GM21723 (cell line): ENCODE data around the gene NPC1L1.

Source experiments
- ATAC-seq: cut with Tn5 transposase; IDR thresholded peaks from one replicate; pipeline ENCODE4 v1.9.1; 2021; ENCODE audit warnings: mild to moderate bottlenecking, moderate library complexity; ENCODE audit not compliant: unreplicated experiment

NPC1L1 gene

DNA sequence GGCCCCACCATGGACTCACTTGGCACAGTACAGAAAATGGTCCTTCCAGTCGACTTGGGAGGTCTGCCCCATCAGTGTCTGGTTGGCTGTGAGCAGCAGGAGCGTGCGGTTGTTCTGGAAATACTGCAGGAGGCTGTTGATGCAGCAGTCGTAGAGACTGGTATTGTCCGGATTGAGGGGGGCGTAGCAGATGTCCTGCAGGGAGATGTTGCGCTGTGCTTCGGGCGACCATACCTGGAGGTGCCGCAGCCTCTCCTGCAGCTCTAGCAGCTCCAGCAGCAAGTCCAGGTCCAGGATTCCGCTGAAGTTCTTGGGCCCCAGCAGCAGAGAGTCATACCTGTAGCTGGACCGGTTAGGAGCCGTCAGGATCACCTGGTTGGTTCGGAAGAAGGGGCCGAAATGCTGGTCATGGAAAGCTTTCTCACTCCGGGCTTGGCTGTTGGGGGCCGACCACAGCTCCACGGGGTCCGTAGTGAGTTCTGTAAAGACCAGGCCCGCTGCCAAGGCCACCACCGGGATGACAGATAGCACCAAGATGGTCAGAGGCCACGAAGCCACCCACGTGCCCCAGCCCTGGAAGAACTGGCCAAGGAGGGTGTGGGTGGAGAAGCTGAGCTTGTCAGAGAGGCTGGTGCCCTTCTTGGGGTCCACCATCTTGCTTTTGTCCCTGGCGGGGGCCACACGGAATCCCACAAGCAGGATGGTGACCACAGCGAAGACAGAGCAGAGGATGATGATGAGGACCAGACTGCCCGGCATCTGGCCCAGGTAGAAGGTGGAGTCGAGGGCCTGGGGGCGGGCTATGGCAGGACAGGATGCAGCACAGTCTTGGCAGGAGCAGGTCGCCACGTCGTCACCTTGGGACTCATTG lies 2.1 kb downstream of the NPC1L1 start:
- no peak for ATAC-seq

DNA sequence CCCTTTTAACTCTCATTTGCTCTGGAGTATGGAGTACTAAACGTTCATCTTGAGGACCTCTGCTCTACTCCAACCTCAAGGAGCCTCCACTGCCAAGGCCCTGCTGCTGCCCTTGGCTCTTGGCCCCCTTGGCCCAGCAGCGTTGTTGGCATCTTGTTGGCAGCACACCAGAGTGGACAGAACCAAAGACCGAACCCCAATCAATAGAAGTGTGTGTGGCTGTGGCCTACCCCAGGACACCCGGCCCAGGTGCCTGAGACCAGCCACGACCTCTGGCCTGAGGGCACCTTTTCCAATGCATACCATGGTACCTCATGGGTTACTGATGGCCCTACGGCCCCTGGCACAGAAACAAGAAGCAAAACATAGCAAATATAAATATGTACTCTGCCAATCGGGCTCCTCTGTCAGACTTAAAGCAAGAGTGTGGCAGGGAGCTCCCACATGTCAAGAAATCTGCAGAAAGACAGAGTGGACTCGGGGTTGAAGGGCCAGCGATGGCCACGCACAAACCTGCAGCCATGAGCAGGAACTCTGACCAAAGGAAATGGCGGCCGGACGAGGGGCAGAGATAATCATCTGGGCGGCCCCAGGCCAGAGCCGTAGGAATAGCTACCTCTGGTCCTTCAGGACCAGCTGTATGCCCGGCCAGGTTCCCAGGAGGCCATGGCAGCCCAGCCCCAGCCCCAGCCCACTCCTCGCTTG lies 2.9 kb downstream of the NPC1L1 start:
- no peak for ATAC-seq

DNA sequence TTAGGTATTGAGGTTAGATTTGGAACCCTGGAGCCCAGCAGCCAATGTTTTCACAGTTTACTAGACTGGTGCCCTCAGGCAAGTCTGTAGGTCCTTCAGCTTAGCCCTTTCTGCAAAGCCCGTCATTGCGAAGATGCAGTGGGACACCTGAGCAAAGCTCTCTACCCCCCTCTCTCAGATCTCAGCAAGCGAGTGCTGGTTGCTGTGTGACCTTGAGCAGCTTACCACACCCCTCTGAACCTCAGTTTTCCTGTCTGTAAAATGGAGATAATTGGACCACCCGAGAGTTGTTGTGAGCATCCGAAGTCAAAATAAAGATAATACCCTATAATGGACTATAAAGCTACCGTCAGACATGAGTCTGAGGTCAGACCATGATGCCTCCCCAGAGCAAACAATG lies 3.7 kb downstream of the NPC1L1 start:
- no peak for ATAC-seq

GRCh38 chr7:44536090-44536489 lies 5.0 kb downstream of the NPC1L1 start:
- no peak for ATAC-seq

DNA sequence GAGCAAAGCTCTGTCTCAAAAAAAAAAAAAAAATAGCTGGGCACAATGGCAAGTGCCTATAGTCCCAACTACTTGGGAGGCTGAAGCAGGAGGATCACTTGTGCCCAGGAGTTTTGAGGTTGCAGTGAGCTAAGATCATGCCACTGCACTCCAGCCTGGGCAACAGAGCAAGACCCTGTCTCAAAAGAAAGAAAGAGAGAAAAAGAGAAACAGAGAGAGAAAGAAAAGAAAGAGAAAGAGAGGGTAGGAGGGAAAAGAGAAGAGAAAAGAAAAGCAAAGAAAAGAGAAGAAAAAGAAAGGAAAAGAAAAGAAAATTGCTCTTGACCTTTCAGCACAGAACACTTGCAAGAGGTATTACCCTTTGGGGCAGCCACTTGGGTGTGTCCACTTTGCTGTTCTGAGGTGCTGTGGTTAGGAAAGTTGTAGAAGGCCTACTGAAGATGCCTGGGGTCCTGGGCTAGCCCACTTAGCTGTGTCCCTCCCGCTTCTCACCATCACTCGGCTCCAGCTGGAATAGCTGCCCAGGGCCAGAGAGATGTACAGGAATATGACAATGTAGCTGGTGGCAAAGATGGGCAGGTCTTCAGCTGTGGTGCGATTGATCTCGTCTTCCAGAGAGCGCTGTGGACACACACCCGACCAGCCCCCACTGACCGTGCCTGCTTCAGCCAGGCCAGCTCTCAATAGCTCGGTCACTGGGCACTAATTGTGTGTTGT lies 5.6 kb downstream of the NPC1L1 start:
- no peak for ATAC-seq

DNA sequence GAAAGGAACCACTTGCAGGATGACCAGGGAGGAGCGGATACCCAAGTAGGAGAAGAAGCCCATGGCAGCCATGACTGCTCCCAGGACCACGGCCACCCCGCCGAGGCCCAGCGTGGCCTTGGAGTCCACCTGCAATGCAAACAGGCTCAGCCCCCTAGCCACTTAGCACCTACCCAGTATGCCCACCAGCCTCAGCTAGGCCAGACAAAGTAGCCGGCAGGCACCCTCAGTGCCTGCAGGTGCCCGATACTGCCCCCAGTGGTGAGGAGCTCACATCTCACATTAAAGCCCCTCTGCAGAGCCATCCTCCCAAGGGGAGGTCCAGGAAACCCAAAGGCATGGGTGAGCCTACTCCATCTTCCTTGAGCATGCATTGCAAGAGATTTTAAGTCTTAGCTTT lies 6.6 kb downstream of the NPC1L1 start:
- no peak for ATAC-seq

DNA sequence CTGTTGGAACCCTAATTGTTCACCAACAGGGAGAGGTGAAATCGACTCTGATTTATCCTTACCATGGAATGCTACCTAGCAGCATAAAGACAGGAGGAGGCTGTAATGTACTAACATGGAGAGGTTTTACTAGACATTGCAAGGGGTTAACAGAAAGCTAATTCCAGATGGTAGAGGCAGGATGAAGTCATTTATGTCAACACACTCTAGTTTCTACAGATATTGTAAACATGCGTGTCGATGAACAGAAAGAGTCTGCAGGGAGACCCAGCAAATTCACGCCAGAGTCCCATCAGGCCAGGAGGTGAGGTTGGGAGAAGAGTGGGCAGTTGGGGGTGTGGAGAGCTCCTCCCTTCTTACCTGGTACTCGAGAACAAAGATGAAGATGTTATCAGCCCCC lies 7.0 kb downstream of the NPC1L1 start:
- ATAC-seq, result no peak

GRCh38 chr7:44533301-44534055 lies 7.7 kb downstream of the NPC1L1 start:
- no peak for ATAC-seq

GRCh38 chr7:44531421-44532380 lies 9.4 kb downstream of the NPC1L1 start:
- ATAC-seq, result no peak

- no peak for ATAC-seq
These were observed 10.1 kb downstream of the NPC1L1 start for GRCh38 chr7:44530990-44531389.

- no peak for ATAC-seq
These were observed 16.2 kb downstream of the NPC1L1 start for GRCh38 chr7:44524811-44525388.

DNA sequence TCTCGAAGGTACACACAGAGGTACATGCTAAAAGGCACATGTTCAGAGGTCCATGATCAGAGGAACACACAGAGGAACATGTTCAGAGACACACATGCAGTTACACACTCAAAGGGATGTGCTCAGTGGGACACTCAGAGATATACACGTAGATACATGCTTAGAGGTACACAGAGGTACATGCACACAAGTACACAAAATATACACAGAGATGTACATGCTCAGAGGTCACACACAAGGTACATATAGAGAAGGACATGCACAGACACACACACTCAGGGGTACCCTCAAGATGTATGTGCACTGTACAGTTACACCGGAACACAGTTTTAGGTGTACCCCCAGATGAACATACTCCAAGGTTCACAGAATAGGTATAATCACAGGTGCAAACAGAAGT lies 18.8 kb downstream of the NPC1L1 start:
- no peak for ATAC-seq

DNA sequence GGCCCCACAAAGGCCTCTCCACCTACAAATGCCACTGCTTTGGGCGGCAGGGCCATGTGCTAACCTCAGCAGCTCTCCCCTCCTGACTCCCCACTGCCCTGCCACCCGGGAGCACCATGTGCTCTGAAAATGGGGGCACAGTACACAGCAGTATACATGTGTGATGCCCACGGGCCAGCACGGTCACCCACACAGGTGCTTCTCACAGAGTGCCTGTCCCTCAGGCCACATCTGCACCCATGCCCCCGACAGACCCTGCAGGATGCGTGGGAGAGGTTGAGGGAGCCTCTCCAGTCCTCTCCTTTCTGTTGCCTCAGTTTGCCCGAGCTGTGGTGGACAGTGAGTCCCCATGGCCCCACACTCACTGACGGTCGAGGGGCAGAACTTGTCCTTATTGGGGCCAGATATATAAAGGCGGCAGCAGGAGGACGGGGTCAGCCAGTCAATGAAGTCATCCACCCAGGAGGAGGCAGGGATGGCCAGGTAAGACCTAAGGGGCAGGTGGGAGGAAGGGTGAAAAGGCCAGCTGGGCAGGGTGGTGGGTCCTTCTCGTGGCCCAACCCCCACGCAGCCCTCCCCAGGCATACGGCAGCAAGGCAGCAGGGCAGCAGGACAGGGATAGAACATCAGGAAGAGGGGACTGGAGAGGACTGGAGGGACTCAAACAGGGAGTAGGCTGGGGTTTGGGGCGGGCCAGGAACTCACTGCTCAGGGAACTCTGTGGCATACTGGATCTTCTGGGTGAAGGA lies 19.6 kb downstream of the NPC1L1 start:
- no peak for ATAC-seq

GRCh38 chr7:44520574-44520973 lies 20.6 kb downstream of the NPC1L1 start:
- ATAC-seq, result no peak

DNA sequence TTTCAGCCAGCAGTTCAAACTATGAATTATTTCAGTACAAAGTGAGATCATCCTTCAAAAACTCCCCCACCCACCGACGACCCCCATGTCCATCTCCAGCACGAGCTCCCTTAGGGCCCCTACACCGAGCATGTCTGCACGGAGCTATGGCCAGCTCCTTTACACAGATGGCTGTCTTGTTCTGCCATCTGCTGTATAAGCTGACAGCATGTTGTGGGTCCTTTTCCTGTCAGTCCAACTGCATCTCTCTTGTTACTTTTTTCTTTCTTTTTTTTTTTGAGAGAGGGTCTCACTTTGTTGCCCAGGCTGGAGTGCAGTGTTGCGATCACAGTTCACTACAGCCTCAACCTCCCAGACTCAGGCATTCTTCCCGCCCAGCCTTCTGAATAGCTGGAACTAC lies 21.6 kb downstream of the NPC1L1 start:
- no peak for ATAC-seq

DNA sequence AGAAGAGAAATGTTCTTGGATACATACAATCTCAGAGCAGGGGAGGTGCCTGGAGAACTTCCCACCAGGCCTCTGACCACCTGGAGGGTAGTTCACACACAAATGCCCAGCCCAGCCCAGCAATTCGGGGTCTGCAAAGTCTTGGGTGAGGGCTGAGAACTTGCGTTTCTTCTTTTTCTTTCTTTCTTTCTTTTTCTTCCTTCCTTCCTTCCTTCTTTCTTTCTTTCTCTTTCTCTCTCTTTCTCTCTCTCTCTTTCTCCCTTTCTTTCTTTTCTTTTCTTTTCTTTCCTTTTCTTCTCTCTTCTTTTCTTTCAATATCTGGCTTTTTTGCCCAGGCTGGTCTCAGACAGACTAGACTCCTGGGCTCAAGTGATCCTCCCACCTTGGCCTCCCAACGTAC lies 22.4 kb downstream of the NPC1L1 start:
- ATAC-seq, result no peak

DNA sequence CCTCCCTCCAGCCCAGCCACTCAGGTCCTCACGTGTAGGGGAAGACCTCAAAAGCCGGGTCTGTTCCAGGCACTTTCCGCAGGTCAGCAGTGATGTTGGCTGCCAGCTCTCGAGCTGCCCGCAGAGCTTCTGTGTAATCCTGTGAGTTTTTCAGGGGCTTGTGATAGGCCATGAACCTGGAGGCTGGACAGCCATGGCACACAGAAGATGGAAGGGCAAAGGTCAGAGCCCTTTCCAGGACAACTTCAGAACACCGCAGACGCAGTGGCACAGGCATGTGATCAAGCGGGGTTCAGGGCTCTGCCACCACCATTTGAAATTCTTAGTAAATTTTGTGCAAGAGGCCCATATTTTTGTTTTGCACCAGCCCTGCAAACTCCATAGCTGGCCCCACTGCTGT lies 24.0 kb downstream of the NPC1L1 start:
- ATAC-seq, result no peak

DNA sequence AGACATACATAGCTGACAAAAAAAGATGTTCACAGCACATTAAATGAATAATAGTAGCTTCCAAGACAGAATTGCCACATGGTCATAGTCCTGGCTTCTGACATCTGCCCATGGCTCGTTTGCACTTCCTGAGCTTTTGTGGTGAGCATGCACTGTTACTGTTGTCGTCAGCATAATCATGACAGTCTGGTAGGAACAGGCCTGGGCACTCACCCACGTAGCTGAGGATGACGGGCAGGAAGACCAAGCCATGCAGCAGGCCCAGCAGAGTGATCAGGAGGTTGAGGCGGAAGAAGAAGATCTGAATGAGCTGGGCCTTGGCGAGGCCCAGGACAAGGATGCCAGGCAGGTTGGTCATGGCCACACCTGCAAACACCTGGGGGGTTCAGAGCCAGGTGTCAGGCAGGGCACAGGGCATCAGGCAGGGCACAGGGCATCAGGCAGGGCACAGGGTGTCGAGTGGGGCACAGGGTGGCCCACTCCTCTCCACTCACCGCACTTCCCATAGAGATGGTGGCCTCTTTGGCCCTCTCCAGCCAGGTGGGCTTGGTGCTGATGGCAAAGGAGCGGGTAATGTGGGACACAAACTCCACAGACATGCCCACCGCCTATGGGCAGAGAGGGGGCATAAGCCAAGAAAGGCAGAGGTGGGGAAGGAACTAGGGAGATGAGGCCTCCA lies 25.4 kb downstream of the NPC1L1 start:
- ATAC-seq, result no peak
